GM18508 (cell line): ENCODE data around the gene DLEU7.

Experiments
- ATAC-seq: cut with Tn5 transposase; IDR thresholded peaks from one replicate; pipeline ENCODE4 v1.9.1; 2021; ENCODE audit warnings: moderate number of reproducible peaks; ENCODE audit not compliant: insufficient read depth, unreplicated experiment

DLEU7 gene

GRCh38 chr13:50798923-50799322, 44.6 kb downstream of the DLEU7 start:
- ATAC-seq, result no peak

GRCh38 chr13:50797091-50797490, 46.4 kb downstream of the DLEU7 start:
- ATAC-seq, result no peak

- ATAC-seq, result no peak
Measured at GRCh38 chr13:50796463-50796862, 47.0 kb downstream of the DLEU7 start.

- no peak for ATAC-seq
Measured at GRCh38 chr13:50794226-50794625, 49.3 kb downstream of the DLEU7 start.

GRCh38 chr13:50793026-50793425, 50.5 kb downstream of the DLEU7 start:
- ATAC-seq, result no peak

- no peak for ATAC-seq
Measured at GRCh38 chr13:50788551-50789210, 54.8 kb downstream of the DLEU7 start.

GRCh38 chr13:50787316-50788195, 55.9 kb downstream of the DLEU7 start:
- no peak for ATAC-seq

- ATAC-seq, result no peak
Measured at GRCh38 chr13:50783717-50784290, 59.7 kb downstream of the DLEU7 start.

GRCh38 chr13:50783066-50783465, 60.4 kb downstream of the DLEU7 start:
- ATAC-seq, result no peak

- no peak for ATAC-seq
Measured at GRCh38 chr13:50780201-50781015, 63.1 kb downstream of the DLEU7 start.

GRCh38 chr13:50779443-50780200, 63.9 kb downstream of the DLEU7 start:
- no peak for ATAC-seq
